Muscle of back (tissue), 11 donors: ENCODE data around the gene BICDL2. TPM values are rescaled to one million over a fixed set of nuclear protein-coding genes. Genes with fewer than 3 reads are reported as not detected.
A peak's percentile ranks its signal among the peaks of the same experiment; 100 is the strongest.

Source experiments
- DNase-seq, 3 donors: peaks; one replicate each; pipeline versions ENCODE4 v3.0.0 to v3.0.0-alpha.2; 2013
- polyA plus RNA-seq, 10 donors: library from polyadenylated mRNA; unstranded; fragments of 120-200 nt; gene quantifications; one replicate each; pipeline ENCODE4 v1.2.1, GENCODE V29; 2013; ENCODE audit not compliant: insufficient read length in 10 of 10

Gene BICDL2
- polyA plus RNA-seq, 10 donors, result 0.07 to 0.82 (median 0.11) TPM; not detected in 4

GRCh38 chr16:3013491-3013951 is 23.2 kb downstream of the BICDL2 start:
- DNase-seq, result no peak

GRCh38 chr16:3012828-3013420 is 23.8 kb downstream of the BICDL2 start, which contains the start of gene CLDN9:
Gene CLDN9, plus strand, starts transcription at chr16:3012923. Its CDS starts 440 bp downstream, at chr16:3013363.
- no peak for DNase-seq

GRCh38 chr16:3012246-3012645 is 24.5 kb downstream of the BICDL2 start:
- DNase-seq, result no peak

- DNase-seq, result no peak
These were observed 26.2 kb downstream of the BICDL2 start for GRCh38 chr16:3010510-3010909.

- no peak for DNase-seq
These were observed 27.0 kb downstream of the BICDL2 start for GRCh38 chr16:3009568-3010390.

- DNase-seq, result no peak
These were observed 28.1 kb downstream of the BICDL2 start for GRCh38 chr16:3008690-3009037.

- DNase-seq, result no peak
These were observed 28.6 kb downstream of the BICDL2 start for GRCh38 chr16:3007957-3008689.

GRCh38 chr16:3007059-3007956 is 29.4 kb downstream of the BICDL2 start:
- peak in 1 of 3 donors; percentile 14 for DNase-seq

- DNase-seq, result peak in 1 of 3 donors; percentile 14
These were observed 31.9 kb downstream of the BICDL2 start for GRCh38 chr16:3004781-3005284.

GRCh38 chr16:3004319-3004718 is 32.4 kb downstream of the BICDL2 start:
- no peak for DNase-seq

GRCh38 chr16:3003582-3004270 is 33.0 kb downstream of the BICDL2 start:
- DNase-seq, result peak; percentile 97 to 98 (median 97)

GRCh38 chr16:3001316-3001715 is 35.4 kb downstream of the BICDL2 start:
- no peak for DNase-seq

GRCh38 chr16:3000540-3000939 is 36.2 kb downstream of the BICDL2 start:
- no peak for DNase-seq

GRCh38 chr16:2999929-3000328 is 36.8 kb downstream of the BICDL2 start:
- DNase-seq, result no peak

- DNase-seq, result no peak
These were observed 40.4 kb downstream of the BICDL2 start for GRCh38 chr16:2996298-2996697.

GRCh38 chr16:2992383-2993081 is 44.2 kb downstream of the BICDL2 start:
- no peak for DNase-seq

- no peak for DNase-seq
These were observed 45.0 kb downstream of the BICDL2 start for GRCh38 chr16:2991566-2992261.

- no peak for DNase-seq
These were observed 45.9 kb downstream of the BICDL2 start for GRCh38 chr16:2990891-2991290.

- DNase-seq, result no peak
These were observed 48.1 kb downstream of the BICDL2 start for GRCh38 chr16:2988590-2989099.
